ENCODE data around the gene SCAMP4.

The SCAMP4 gene

GRCh38 chr19:1969176-1970002, 64.2 kb downstream of the SCAMP4 start:
- Histone ChIP-seq H3K9me3 (no peaks in the 10 kb centered on the region), H3K27ac (no peak overlapping the region), H3K27me3 (no peaks in the 10 kb centered on the region), H3K4me3 (ENCODE audit: low read depth in 1 of 2, low read length in 1 of 2) (no peak overlapping the region), H3K36me3 (peaks cover 48% of the 10 kb centered on the region), H3K4me1 (ENCODE audit: control insufficient read depth in 1 of 2, insufficient read depth in 1 of 2, low read depth in 1 of 2, low read length in 1 of 2) (no peaks in the 10 kb centered on the region)
- no peak for TF ChIP-seq CTCF (IDR thresholded peaks at IDR 0.05)

GRCh38 chr19:1970003-1970805, 65.0 kb downstream of the SCAMP4 start:
- Histone ChIP-seq H3K4me1 (ENCODE audit: control insufficient read depth in 1 of 2, insufficient read depth in 1 of 2, low read depth in 1 of 2, low read length in 1 of 2) (no peaks in the 10 kb centered on the region), H3K27ac (no peak overlapping the region), H3K36me3 (peaks cover 51% of the 10 kb centered on the region), H3K27me3 (no peaks in the 10 kb centered on the region), H3K9me3 (no peaks in the 10 kb centered on the region), H3K4me3 (ENCODE audit: low read depth in 1 of 2, low read length in 1 of 2) (no peak overlapping the region)
- no peak for TF ChIP-seq CTCF (IDR thresholded peaks at IDR 0.05)

- TF ChIP-seq CTCF (IDR thresholded peaks at IDR 0.05): no peak
- Histone ChIP-seq H3K27me3 (no peaks in the 10 kb centered on the region), H3K36me3 (peaks cover 55% of the 10 kb centered on the region), H3K4me3 (ENCODE audit: low read depth in 1 of 2, low read length in 1 of 2) (no peak overlapping the region), H3K4me1 (ENCODE audit: control insufficient read depth in 1 of 2, insufficient read depth in 1 of 2, low read depth in 1 of 2, low read length in 1 of 2) (no peaks in the 10 kb centered on the region), H3K9me3 (no peaks in the 10 kb centered on the region), H3K27ac (no peak overlapping the region)
These were observed 65.8 kb downstream of the SCAMP4 start for GRCh38 chr19:1970806-1971502.

- H3K27me3 ChIP-seq: no peaks in the 10 kb centered on the region
- peaks cover 69% of the 10 kb centered on the region for H3K36me3 ChIP-seq
- no peak overlapping the region for H3K4me3 ChIP-seq (ENCODE audit: low read depth in 1 of 2, low read length in 1 of 2)
- TF ChIP-seq CTCF (IDR thresholded peaks at IDR 0.05): no peak
- no peaks in the 10 kb centered on the region for H3K9me3 ChIP-seq
- H3K4me1 ChIP-seq (ENCODE audit: control insufficient read depth in 1 of 2, insufficient read depth in 1 of 2, low read depth in 1 of 2, low read length in 1 of 2): no peaks in the 10 kb centered on the region
- H3K27ac ChIP-seq: no peak overlapping the region
These were observed 69.4 kb downstream of the SCAMP4 start for GRCh38 chr19:1974381-1975161.

- H3K36me3 ChIP-seq: peaks cover 69% of the 10 kb centered on the region
These were observed 69.9 kb downstream of the SCAMP4 start for GRCh38 chr19:1975162-1975480.

More at GRCh38 chr19:1975162-1975480, 69.9 kb downstream of the SCAMP4 start:
- no peaks in the 10 kb centered on the region for H3K4me1 ChIP-seq (ENCODE audit: control insufficient read depth in 1 of 2, insufficient read depth in 1 of 2, low read depth in 1 of 2, low read length in 1 of 2)
- no peak overlapping the region for H3K4me3 ChIP-seq (ENCODE audit: low read depth in 1 of 2, low read length in 1 of 2)
- no peak overlapping the region for H3K27ac ChIP-seq
- H3K27me3 ChIP-seq: no peaks in the 10 kb centered on the region
- no peak for TF ChIP-seq CTCF (IDR thresholded peaks at IDR 0.05)
- no peaks in the 10 kb centered on the region for H3K9me3 ChIP-seq

Data from neutrophil (primary cell).